ENCODE data around the gene NDUFS6.

NDUFS6 gene

DNA sequence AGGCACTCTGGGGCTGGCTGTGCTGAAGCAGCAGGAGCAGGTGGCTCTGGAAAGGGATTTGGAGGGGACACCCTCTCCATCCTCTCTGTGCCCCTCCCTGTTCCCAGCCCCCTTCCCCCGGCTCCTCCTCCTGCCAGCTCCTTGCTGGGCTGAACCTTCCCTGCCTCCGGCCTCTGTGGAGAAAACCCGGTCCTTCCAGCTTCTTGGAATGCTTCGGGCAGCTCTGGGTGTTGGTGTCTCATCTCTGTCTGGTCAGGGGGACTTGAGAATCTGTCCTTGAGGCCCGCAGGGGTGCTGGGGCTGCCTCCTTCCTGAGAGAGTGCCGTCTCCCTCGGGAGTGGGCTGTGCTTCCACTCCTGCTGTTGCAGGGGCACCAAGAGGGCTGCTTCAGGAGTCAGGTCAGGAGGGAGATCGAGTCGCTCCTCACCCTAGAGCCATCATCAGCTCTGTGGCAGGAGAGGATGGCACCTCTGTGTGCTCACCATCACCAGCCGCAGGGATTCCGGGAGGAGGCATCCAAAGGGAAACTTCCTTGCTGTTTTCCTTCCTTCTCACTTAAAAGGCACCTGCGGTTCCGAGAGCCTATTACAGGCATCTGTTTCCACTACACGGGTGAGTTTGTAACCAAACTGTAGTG, 30.6 kb downstream of the NDUFS6 start:
- no peak overlapping the region for H3K4me3 ChIP-seq (ENCODE audit: low read depth, low read length)
- TF ChIP-seq, protein P1, sequence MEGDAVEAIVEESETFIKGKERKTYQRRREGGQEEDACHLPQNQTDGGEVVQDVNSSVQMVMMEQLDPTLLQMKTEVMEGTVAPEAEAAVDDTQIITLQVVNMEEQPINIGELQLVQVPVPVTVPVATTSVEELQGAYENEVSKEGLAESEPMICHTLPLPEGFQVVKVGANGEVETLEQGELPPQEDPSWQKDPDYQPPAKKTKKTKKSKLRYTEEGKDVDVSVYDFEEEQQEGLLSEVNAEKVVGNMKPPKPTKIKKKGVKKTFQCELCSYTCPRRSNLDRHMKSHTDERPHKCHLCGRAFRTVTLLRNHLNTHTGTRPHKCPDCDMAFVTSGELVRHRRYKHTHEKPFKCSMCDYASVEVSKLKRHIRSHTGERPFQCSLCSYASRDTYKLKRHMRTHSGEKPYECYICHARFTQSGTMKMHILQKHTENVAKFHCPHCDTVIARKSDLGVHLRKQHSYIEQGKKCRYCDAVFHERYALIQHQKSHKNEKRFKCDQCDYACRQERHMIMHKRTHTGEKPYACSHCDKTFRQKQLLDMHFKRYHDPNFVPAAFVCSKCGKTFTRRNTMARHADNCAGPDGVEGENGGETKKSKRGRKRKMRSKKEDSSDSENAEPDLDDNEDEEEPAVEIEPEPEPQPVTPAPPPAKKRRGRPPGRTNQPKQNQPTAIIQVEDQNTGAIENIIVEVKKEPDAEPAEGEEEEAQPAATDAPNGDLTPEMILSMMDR (IDR thresholded peaks at IDR 0.05; ENCODE audit: low read depth, low read length), result no peak

DNA sequence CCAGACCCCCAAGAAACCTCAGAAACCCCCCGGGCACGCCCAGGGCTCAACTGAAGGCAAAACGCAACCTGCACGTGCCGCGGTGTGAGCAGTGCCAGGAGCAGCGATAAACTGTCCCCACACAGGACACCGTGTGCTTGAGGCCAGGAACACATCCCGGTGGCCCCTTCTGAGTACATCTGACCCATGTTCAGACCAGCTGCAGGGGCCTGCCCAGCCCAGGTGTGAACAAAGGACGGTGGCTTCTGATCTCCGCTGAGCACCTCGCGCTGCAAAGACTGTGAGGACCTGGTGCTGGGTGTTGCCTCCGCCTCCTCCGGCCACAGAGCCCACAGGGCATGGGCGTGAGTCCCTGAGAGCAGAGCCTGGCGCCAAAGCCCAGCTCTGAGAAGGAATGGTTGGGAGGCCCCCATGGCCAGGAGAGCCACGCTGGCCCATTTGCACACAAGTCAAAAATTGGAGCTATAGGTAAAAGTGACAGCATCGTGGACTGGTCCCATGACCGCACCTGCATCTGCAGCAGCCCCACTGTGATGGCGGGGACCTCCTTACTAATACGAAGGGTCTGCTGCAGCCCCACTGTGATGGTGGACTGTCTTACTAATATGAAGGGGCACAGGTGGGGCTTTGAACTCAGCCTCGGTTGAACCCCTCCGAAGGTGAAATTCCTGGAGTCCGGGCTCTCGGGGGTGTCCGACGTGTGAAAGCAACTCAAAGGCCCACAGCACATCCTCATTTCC, 31.5 kb downstream of the NDUFS6 start:
- no peak overlapping the region for H3K4me3 ChIP-seq (ENCODE audit: low read depth, low read length)
- TF ChIP-seq, protein P1 (IDR thresholded peaks at IDR 0.05; ENCODE audit: low read depth, low read length), result no peak

DNA sequence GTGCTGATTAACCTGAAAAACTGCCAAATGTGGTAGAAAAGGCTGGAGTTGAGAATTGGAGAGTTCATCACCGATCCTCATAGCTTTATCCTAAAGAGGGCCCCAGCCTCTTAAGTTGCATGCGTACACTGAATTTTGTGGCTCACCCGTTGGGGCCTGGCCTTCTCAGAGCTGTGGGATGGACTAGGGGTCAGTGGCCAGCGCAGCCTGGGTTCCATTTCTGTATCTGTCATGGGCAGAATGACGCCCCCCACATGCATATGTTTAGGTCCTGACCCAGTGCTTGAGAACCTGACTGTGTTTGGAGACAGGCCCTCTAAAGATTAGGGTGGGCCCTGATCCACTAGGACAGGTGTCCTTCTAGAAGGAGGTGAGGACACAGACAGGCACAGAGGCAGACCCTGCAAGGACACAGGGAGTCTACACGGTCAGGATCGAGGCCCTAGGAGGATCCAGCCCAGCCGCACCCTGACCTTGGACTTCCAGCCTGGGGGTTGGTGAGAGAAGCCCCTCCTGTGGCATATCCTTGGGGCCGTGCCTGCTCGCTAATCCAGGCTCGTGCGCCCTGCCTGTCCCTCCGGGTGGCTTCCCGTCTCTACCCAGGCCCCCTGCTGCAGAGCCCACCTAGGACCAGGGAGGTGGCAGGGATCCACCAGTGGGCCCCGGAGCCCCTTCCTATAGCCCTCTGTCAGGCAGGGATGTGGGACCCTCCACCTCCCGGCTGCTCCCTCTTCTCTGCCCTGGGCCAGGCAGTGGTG, 32.2 kb downstream of the NDUFS6 start:
- TF ChIP-seq, protein P1 (IDR thresholded peaks at IDR 0.05; ENCODE audit: low read depth, low read length), result no peak
- H3K4me3 ChIP-seq (ENCODE audit: low read depth, low read length), result no peak overlapping the region

DNA sequence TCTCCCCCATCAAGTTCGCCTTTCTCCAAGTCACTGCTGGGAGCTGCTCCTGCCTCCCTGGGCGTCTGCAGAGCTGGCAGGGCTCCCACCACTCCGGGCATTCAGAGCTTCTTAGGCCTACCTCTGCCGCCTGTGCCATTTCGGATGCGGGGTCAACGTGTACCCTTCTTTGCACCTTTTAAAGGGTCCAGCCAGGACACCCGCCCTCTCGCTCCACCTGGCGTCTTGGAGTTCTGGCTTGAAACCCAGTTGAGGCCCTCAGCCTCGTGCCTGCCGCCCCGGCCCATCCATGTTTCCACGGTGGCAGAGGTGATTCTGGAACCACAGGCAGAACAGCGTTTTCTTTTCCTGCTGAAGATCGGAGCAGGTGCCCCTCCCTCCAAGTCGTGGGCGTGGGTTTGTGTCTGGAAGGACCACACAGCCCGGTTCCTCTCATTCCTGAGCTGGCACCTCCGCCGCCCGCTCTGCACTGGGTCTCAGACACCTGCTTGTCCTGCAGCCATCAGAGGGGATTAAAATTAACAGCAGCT, 32.9 kb downstream of the NDUFS6 start:
- TF ChIP-seq, protein P1 (IDR thresholded peaks at IDR 0.05; ENCODE audit: low read depth, low read length), result no peak
- no peak overlapping the region for H3K4me3 ChIP-seq (ENCODE audit: low read depth, low read length)

DNA sequence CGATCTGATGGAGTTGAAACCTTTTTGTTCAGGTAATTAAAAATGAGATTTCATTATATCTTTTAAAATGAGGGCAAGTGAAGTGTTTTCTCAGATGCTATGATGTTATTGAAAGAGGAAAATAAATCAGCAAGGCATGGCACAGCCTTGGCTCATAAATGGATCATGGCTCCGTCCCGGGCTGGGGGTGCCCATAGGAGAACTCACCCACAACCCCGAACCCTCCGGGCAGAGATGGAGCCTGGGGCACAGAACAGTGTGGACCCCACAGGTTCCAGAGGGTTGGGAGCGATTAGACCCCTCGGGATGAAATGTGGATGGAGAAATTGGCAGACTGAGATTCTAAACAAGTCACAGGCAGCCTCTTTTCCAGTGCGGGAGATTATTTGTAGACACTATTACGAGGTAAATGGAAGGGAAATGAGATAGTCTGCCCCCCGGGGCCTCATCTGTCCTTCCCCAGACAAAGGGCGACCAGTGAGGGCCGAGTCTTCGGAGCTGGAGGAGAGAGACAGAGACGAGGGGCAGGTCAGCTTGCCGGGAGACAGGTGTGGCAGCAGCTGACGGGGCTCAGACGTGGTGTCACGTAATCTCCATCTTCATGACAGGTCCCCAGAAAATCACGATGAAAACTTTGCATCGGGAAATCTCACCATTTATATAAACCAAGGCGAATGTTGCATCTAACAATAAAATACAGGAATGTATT, 33.7 kb downstream of the NDUFS6 start:
- TF ChIP-seq, protein P1 (IDR thresholded peaks at IDR 0.05; ENCODE audit: low read depth, low read length), result no peak
- H3K4me3 ChIP-seq (ENCODE audit: low read depth, low read length), result no peak overlapping the region

DNA sequence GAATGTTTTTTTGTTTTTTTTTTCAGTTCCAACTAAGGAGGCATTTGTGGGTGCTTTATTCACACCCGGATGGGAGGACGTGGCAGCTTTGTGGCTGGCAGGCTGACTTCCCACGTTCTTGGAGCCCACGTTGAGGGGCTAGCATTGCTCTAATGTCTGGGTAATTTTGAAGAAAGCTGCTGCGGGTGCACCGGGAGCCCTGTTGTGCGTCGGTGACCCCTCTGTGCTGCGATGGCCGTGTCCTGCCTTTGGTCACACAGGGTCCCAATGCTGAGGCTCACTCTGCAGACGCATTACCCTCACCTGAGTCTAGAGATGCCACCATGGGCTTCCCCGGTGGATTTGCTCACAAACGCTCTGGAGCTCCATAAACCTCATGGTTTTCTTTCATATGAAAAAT, 34.2 kb downstream of the NDUFS6 start:
- TF ChIP-seq, protein P1 (IDR thresholded peaks at IDR 0.05; ENCODE audit: low read depth, low read length), result no peak
- H3K4me3 ChIP-seq (ENCODE audit: low read depth, low read length), result no peak overlapping the region

All from WI38 (cell line).